ENCODE data around the gene LOXL4.

LOXL4 gene

DNA sequence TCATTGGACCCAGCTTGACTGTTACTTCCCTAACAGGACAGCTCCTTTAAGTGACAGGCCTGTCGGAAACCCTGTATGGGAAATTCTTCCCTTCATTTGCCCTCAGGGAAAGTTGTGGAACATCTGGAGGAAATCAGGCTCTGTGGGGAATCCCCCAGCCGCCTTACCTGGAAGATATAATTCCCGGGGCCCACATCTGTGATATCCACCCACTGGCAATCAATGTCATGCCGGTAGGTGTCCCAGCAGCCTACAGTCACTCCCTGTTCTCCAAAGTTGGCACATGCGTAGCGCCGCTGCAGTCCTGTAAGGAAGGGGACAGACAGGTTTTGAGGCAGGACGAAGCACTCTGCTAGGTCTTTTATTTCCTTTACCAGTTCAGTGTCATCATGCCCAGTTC, 16.6 kb downstream of the LOXL4 start:
- DNase-seq (ENCODE audit: low spot score) = no peak
- in situ Hi-C loops (cut with MboI; ENCODE audit: low sequenced_read_pairs, unreplicated experiment) = no loop called here
- TF ChIP-seq, protein P1, sequence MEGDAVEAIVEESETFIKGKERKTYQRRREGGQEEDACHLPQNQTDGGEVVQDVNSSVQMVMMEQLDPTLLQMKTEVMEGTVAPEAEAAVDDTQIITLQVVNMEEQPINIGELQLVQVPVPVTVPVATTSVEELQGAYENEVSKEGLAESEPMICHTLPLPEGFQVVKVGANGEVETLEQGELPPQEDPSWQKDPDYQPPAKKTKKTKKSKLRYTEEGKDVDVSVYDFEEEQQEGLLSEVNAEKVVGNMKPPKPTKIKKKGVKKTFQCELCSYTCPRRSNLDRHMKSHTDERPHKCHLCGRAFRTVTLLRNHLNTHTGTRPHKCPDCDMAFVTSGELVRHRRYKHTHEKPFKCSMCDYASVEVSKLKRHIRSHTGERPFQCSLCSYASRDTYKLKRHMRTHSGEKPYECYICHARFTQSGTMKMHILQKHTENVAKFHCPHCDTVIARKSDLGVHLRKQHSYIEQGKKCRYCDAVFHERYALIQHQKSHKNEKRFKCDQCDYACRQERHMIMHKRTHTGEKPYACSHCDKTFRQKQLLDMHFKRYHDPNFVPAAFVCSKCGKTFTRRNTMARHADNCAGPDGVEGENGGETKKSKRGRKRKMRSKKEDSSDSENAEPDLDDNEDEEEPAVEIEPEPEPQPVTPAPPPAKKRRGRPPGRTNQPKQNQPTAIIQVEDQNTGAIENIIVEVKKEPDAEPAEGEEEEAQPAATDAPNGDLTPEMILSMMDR (IDR thresholded peaks at IDR 0.05; ENCODE audit: borderline replicate concordance, control extremely low read depth, extremely low read depth, insufficient read depth, missing control alignments) = no peak

DNA sequence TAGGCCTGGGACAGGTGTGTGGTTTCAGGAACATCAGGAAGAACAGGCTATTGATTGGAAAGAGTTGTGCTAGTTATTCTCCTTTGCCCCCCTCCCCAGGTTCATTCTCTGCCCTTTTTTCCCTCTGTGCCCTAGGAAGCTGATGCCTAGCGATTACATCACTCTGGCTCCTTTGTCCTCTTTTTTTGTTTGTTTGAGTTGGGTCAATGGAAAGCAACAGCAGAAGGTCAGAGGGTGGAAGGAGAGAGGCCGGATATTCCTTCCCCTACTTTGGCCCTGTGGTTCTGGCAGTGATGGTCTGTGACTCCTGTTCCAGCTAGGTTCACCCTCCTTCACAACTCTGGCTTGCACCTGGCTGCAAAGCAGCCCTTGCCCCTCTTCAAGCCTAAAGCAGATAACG, 18.9 kb downstream of the LOXL4 start:
- DNase-seq (ENCODE audit: low spot score) = no peak
- TF ChIP-seq, protein P1 (IDR thresholded peaks at IDR 0.05; ENCODE audit: borderline replicate concordance, control extremely low read depth, extremely low read depth, insufficient read depth, missing control alignments) = no peak
- in situ Hi-C loops (cut with MboI; ENCODE audit: low sequenced_read_pairs, unreplicated experiment) = no loop called here

DNA sequence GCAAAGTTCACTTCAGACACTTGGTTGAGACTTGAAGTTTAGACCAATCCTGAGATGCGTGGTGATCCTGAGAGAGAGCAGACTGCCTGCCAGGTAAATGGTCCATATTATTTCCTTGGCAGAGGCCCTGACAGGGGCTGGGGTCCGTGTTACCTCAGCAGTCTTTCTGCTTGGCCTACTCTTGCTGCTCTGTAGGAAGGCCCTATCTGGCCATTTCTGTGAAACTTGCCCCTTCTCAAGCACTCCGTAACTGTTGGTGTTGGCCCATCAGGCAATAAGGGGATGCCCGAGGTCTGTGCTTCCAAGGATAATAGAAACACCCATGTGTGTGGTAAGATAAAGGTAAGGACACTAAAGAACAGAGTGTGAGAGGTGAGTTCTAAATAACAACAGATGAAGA, 20.0 kb downstream of the LOXL4 start:
- in situ Hi-C loops (cut with MboI; ENCODE audit: low sequenced_read_pairs, unreplicated experiment) = no loop called here
- TF ChIP-seq, protein P1 (IDR thresholded peaks at IDR 0.05; ENCODE audit: borderline replicate concordance, control extremely low read depth, extremely low read depth, insufficient read depth, missing control alignments) = no peak
- DNase-seq (ENCODE audit: low spot score) = no peak

DNA sequence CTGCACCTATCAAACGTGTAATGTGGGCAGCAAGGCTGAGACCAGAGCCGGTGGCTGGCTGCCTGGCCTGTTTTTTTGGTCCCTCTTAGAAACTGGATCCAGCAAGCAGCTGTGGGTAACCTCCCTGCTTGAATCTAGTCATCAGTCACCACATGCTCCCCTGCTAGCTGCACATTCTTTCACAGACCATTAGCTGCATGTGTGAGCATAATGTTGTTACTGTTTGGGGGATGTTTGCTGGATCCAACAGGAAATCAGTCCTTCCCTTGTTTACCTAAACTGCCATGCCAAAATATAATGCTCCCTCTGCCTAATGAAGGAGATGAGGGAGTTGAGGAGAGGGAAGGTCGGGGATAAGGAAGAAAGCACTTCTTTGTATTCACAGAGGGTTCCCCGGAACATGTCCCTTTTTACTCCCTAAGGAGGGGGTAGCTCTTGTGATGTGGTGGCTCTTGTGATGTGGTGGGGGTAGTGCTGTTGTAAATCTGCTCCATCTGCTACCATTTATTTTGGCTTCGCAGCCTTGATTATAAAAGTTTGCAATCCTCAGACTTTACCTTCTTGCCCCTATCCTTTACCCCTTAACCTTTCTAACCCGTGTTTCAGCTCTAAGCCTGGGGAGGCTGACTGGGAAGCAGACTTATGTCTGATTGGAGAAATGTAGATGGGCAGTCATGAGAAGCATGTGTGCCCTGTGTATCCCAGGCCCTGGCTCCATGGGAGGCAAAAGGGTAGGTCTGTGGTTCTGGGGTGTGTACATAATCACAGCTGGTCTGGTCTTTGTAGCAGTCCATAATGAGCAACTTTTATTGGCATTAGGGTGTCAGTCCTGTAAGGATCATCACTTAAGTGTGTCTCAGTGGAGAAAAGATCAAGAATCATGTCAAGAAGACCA, 20.8 kb downstream of the LOXL4 start:
- TF ChIP-seq, protein P1 (IDR thresholded peaks at IDR 0.05; ENCODE audit: borderline replicate concordance, control extremely low read depth, extremely low read depth, insufficient read depth, missing control alignments) = no peak
- DNase-seq (ENCODE audit: low spot score) = no peak
- in situ Hi-C loops (cut with MboI; ENCODE audit: low sequenced_read_pairs, unreplicated experiment) = no loop called here

DNA sequence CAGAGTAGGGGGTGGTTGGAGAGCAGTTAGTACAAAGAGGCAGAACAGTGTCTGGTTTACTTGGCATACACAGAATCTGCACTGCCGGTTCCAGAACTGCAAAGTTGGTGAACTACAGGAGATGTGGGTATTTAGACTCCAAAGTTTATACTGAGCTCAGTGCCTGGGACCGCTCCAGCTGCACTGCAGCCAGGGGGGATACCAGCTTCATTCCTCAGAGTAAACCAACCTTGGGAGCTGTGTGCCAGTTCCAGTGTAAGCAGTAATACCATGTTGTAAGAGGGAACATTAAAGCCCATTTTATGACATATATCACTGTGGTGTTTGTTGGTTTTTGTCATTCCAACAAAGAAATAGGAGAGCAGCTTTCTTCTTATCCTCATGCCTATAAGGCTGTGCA, 23.4 kb downstream of the LOXL4 start:
- TF ChIP-seq, protein P1 (IDR thresholded peaks at IDR 0.05; ENCODE audit: borderline replicate concordance, control extremely low read depth, extremely low read depth, insufficient read depth, missing control alignments) = no peak
- in situ Hi-C loops (cut with MboI; ENCODE audit: low sequenced_read_pairs, unreplicated experiment) = no loop called here
- DNase-seq (ENCODE audit: low spot score) = no peak

DNA sequence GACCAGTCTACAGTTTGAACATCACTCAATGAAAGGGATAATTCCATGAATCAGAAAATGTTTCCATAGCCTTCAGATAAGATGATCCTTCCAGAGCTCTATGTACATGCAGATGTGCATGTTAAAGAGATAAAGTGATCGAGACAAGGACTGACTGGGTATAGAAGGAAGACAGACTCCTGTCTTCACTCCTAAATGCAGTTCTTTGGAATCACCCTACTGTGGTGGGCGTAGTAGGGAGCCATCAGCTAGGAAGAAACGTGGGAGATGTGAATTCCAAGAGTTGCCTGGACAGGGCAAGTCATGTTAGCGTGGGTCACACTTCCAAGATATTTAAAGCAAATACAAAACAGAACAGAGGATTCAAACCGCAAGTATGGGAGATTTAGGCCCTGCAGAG, 23.9 kb downstream of the LOXL4 start:
- in situ Hi-C loops (cut with MboI; ENCODE audit: low sequenced_read_pairs, unreplicated experiment) = no loop called here
- TF ChIP-seq, protein P1 (IDR thresholded peaks at IDR 0.05; ENCODE audit: borderline replicate concordance, control extremely low read depth, extremely low read depth, insufficient read depth, missing control alignments) = no peak
- no peak for DNase-seq (ENCODE audit: low spot score)

All from GM13976 (cell line).